Suprapubic skin (tissue), 4 donors: Measurements from ENCODE around the gene FUT9. TPM values are rescaled to one million over a fixed set of nuclear protein-coding genes. Genes with fewer than 3 reads are reported as not detected.

Source experiments
- DNase-seq, 2 donors: peaks; one replicate each; pipeline ENCODE4 v3.0.0-alpha.2; 2019; ENCODE audit warnings: low spot score in 2 of 2
- H3K27ac ChIP-seq: fragments of 200-600 bp; sonication (generic); one replicate; pipeline ENCODE4 v1.5.1; 2019
- H3K27me3 ChIP-seq: fragments of 200-600 bp; sonication (generic); one replicate; pipeline ENCODE4 v1.5.1; 2019
- H3K36me3 ChIP-seq: fragments of 200-600 bp; sonication (generic); one replicate; pipeline ENCODE4 v1.5.1; 2019
- H3K4me1 ChIP-seq: fragments of 200-600 bp; sonication (generic); one replicate; pipeline ENCODE4 v1.5.1; 2019
- H3K4me3 ChIP-seq: fragments of 200-600 bp; sonication (generic); one replicate; pipeline ENCODE4 v1.5.1; 2019; ENCODE audit warnings: mild to moderate bottlenecking
- H3K9me3 ChIP-seq: fragments of 200-600 bp; sonication (generic); one replicate; pipeline ENCODE4 v1.5.1; 2019
- EP300 ChIP-seq: sonication (generic); formaldehyde crosslinking; IDR thresholded peaks from one replicate; pipeline ENCODE4 v1.6.1; 2017; ENCODE audit warnings: antibody characterized with exemption
- POLR2A ChIP-seq, 2 donors: fragments of 450-650 bp; IDR thresholded peaks; one replicate each; pipeline ENCODE4 v1.6.1; 2017; ENCODE audit warnings: antibody characterized with exemption in 2 of 2, mild to moderate bottlenecking in 2 of 2, moderate library complexity in 2 of 2
- POLR2AphosphoS5 ChIP-seq, 3 donors: sonication (generic); formaldehyde crosslinking; IDR thresholded peaks; one replicate each; pipeline ENCODE4 v1.6.1; 2017; ENCODE audit warnings: antibody characterized with exemption in 3 of 3
- WGBS: methylation state at CpG from one replicate; pipeline ENCODE4 v1.1.5; 2018; 5-methylcytosine and 5-hydroxymethylcytosine counted together
- total RNA-seq, 4 donors: library from RNA; depleted of rRNA; stranded (reverse); fragments of >200 nt; gene quantifications; one replicate each; pipeline ENCODE4 v1.1.0, GENCODE V29; 2016
- TF ChIP-seq, protein P1 (sequence below), 2 donors: fragments of 200-600 bp in 1 of 2; fragments of 450-650 bp in 1 of 2; sonication (generic) in 1 of 2; IDR thresholded peaks; one replicate each; pipeline ENCODE4 v1.5.1; 2016 to 2019; ENCODE audit warnings: antibody characterized with exemption in 2 of 2, mild to moderate bottlenecking in 1 of 2, moderate library complexity in 1 of 2

FUT9 gene
- total RNA-seq, 4 donors from 2014 or later, result 0.13 to 1.4 (median 0.43) TPM

DNA sequence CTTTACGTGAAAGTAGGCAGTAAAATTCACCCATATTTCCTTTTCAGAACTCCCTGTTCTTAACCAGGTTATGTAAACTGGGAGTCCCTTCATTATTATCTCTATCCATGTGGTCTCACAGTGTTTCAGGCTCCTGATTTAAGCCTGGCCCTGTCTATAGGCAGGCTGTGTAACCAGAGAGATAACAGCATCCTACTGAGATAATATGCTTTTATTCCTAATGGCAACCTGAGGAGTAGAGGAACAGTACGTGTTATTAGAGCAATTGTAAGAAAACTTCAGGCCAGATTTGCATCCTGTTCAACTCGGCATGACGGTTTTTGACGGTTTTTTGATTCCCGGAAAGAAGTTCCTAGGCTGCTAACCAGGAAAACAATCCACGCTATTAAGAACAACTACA is 16.9 kb downstream of the FUT9 start:
- DNase-seq, result no peak
- Histone ChIP-seq H3K4me1 (no peaks in the 10 kb centered on the region), H3K4me3 (no peak overlapping the region), H3K27ac (no peak overlapping the region), H3K36me3 (no peaks in the 10 kb centered on the region), H3K9me3 (no peaks in the 10 kb centered on the region), H3K27me3 (no peaks in the 10 kb centered on the region)
- TF ChIP-seq EP300, result no peak
- no peak for TF ChIP-seq POLR2A (IDR thresholded peaks at IDR 0.05)
- TF ChIP-seq, protein P1, sequence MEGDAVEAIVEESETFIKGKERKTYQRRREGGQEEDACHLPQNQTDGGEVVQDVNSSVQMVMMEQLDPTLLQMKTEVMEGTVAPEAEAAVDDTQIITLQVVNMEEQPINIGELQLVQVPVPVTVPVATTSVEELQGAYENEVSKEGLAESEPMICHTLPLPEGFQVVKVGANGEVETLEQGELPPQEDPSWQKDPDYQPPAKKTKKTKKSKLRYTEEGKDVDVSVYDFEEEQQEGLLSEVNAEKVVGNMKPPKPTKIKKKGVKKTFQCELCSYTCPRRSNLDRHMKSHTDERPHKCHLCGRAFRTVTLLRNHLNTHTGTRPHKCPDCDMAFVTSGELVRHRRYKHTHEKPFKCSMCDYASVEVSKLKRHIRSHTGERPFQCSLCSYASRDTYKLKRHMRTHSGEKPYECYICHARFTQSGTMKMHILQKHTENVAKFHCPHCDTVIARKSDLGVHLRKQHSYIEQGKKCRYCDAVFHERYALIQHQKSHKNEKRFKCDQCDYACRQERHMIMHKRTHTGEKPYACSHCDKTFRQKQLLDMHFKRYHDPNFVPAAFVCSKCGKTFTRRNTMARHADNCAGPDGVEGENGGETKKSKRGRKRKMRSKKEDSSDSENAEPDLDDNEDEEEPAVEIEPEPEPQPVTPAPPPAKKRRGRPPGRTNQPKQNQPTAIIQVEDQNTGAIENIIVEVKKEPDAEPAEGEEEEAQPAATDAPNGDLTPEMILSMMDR (IDR thresholded peaks at IDR 0.05), result no peak
- TF ChIP-seq POLR2AphosphoS5 (IDR thresholded peaks at IDR 0.05), result no peak
- 67% methylated on average over 7 of the region's 7 CpGs for WGBS

DNA sequence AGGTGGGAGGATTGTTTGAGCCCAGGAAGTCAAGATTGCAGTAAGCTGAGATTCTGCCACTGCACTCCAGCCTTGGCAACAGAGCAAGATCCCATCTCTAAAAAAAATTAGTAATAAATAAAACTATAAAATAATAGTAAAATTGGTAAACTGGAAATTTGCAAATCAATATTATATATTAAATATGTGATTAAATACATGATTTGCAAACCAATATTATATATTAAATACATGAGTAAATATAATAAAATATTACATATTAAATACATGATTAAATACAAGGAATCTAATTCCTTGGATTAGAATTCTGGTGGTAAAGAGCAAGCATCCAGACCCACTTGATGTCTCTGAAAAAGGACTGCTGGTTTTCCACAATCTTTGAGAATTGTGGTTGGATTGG is 35.8 kb downstream of the FUT9 start:
- H3K4me3 ChIP-seq, result no peak overlapping the region
- H3K36me3 ChIP-seq, result no peaks in the 10 kb centered on the region
- TF ChIP-seq, protein P1 (IDR thresholded peaks at IDR 0.05), result no peak
- no peak for TF ChIP-seq EP300
- no peak for TF ChIP-seq POLR2A (IDR thresholded peaks at IDR 0.05)
- no peak for TF ChIP-seq POLR2AphosphoS5 (IDR thresholded peaks at IDR 0.05)
- H3K9me3 ChIP-seq, result peaks cover 4% of the 10 kb centered on the region
- no peaks in the 10 kb centered on the region for H3K27me3 ChIP-seq
- no peaks in the 10 kb centered on the region for H3K4me1 ChIP-seq
- DNase-seq, result no peak
- H3K27ac ChIP-seq, result no peak overlapping the region

DNA sequence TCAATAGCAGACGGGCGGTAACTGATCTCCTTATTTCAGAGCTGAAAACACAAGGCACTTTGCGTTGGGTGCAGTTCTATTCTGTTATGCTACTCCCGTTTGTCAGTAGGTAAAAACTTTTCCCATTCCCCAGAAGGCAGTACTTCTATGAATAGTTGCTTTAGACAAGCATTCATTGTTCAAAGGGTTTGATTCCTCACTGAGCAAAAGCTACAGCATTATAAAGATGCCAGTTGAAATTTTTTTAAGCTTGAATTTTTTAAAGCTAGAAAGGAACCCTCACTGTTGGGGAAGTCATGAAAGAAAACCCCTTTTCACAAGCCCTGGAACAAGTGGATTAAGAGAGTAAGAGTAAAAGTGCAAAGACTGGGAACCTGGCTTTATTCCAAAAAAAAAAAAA is 42.3 kb downstream of the FUT9 start:
- Histone ChIP-seq H3K36me3 (no peaks in the 10 kb centered on the region), H3K4me1 (no peaks in the 10 kb centered on the region), H3K27me3 (no peaks in the 10 kb centered on the region), H3K27ac (no peak overlapping the region), H3K4me3 (no peak overlapping the region), H3K9me3 (peaks cover 2% of the 10 kb centered on the region)
- DNase-seq, result no peak
- TF ChIP-seq EP300 (no peak), POLR2AphosphoS5 (IDR thresholded peaks at IDR 0.05) (no peak), POLR2A (IDR thresholded peaks at IDR 0.05) (no peak)
- TF ChIP-seq, protein P1 (IDR thresholded peaks at IDR 0.05), result no peak
- WGBS, result 61% methylated on average over 4 of the region's 4 CpGs

DNA sequence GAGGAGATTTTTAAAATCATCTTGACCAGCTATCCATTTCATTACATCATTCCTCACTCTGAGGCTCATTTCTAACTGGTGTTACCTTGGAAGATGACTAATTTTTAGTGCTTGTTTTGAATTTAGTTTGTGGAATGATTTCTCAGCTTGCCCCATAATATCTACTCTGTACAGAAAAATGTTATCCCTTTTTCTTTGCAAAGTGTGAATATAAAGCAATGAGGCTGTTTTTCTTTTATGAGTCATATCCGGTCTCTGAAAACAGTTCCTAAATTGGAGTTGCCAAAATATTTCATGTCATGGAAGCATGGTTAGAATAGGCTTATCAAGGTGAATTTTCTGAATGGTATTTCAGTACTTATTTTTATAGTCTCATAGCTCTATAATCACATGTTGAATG is 43.8 kb downstream of the FUT9 start:
- 53% methylated on average over 1 of the region's 1 CpG for WGBS
- TF ChIP-seq EP300 (no peak), POLR2AphosphoS5 (IDR thresholded peaks at IDR 0.05) (no peak), POLR2A (IDR thresholded peaks at IDR 0.05) (no peak)
- TF ChIP-seq, protein P1 (IDR thresholded peaks at IDR 0.05), result no peak
- DNase-seq, result no peak

DNA sequence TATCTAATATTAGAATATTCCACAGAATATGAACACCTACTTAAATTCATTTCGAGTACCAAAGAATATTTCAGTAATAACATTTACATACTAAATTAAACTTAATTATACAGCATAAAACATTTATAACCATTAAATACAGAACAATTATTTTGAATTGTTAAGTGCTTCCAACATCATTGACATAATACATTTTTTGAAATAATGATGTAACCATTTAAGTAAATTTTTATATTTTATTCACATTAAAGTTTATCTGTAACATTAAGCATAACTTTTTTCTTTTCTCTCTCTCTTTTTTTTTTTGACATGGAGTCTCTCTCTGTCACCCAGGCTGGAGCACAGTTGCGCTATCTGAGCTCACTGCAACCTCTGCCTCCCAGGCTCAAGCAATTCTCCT is 44.5 kb downstream of the FUT9 start:
- WGBS, result 84% methylated on average over 2 of the region's 2 CpGs
- H3K27me3 ChIP-seq, result no peaks in the 10 kb centered on the region
- H3K36me3 ChIP-seq, result no peaks in the 10 kb centered on the region
- no peak overlapping the region for H3K4me3 ChIP-seq
- DNase-seq, result no peak
- no peak overlapping the region for H3K27ac ChIP-seq
- no peak for TF ChIP-seq EP300
- no peak for TF ChIP-seq POLR2AphosphoS5 (IDR thresholded peaks at IDR 0.05)
- no peak for TF ChIP-seq POLR2A (IDR thresholded peaks at IDR 0.05)
- TF ChIP-seq, protein P1 (IDR thresholded peaks at IDR 0.05), result no peak
- no peaks in the 10 kb centered on the region for H3K4me1 ChIP-seq
- H3K9me3 ChIP-seq, result peaks cover 4% of the 10 kb centered on the region

More for the DNA sequence above, 43.8 kb downstream of the FUT9 start:
- H3K27ac ChIP-seq, result no peak overlapping the region
- H3K4me1 ChIP-seq, result no peaks in the 10 kb centered on the region
- H3K9me3 ChIP-seq, result peaks cover 4% of the 10 kb centered on the region
- no peaks in the 10 kb centered on the region for H3K36me3 ChIP-seq
- no peak overlapping the region for H3K4me3 ChIP-seq
- no peaks in the 10 kb centered on the region for H3K27me3 ChIP-seq
